ENCODE measurements around the gene GEMIN5.

DNA sequence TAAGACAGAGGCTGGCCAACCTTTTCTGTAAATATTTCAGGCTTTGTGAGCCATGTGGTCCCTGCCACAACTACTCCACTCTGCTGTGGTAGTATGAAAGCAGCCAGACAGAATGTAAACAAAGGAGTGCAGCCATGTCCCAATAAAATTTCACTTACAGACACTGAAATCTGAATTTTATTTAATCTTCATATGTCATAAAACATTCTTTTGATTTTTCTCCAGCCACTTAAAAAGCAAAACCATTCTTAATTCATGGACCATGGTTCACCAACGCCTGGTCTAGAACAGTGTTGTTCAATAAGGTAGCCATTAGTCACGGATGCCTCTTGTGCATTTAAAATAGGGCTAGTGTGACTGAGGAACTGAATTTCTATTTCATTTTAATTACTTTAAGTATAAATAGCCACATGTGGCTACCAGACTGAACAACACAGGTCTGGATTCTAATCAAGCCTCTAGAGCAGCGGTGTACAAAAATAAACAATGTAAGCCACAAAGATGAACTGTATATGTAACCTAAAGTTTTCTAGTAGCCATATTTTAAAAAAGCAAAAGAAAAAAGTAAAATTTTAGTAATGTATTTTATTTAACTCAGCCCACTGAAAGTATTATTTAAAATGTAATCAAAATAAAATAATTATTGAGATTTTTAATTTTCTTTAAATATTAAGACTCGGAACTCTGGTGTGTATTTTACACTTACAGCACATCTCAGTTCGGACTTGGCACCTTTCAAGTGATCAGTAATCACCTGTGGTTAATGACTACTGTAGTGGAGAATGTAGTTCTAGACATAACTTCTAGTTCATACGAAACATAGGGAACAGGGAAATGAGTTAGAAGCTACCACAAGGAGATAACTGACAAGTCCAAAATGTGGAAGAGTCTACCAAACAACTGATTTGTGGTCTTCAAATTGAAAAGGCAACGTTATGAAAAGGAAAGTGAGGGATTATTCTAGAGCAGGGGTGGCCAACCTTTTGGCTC, 14.3 kb downstream of the GEMIN5 start:
- TF ChIP-seq GABPA (IDR thresholded peaks at IDR 0.05; ENCODE audit: low read depth) = no peak
- TF ChIP-seq TAF1 (IDR thresholded peaks at IDR 0.05; ENCODE audit: borderline replicate concordance, low read depth, low read length) = no peak
- TF ChIP-seq RFX5 (IDR thresholded peaks at IDR 0.05; ENCODE audit: low read length) = no peak
- TF ChIP-seq JUND (IDR thresholded peaks at IDR 0.05) = no peak
- no peak for TF ChIP-seq CTCF (IDR thresholded peaks at IDR 0.05)
- TF ChIP-seq NRF1 (IDR thresholded peaks at IDR 0.05; ENCODE audit: low read depth, low read length) = no peak
